ENCODE results near the gene BANP.

DNA sequence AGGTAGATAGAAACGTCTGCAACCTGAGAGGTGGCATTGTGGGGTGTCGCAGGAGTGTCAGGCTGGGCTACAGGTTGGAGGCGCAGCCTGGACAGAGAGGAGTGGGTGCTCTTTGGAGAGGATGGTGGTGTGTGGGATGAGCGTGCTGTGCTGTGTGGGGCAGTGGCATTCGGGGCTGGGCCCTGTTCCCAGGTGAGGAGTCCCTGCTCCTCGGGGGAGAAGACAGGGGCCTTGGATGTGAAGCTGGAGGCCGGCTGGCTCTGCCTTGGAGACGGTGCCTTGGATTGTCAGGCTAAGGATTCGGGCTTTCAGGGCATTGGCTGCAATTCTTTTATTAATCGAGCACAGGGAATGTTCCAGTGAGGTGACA, 69.3 kb downstream of the BANP start:
- TF ChIP-seq POLR2A (IDR thresholded peaks at IDR 0.05; ENCODE audit: low read depth) (no peak), POLR2AphosphoS5 (IDR thresholded peaks at IDR 0.05) (no peak), EP300 (IDR thresholded peaks at IDR 0.05) (no peak)
- TF ChIP-seq, protein P1, sequence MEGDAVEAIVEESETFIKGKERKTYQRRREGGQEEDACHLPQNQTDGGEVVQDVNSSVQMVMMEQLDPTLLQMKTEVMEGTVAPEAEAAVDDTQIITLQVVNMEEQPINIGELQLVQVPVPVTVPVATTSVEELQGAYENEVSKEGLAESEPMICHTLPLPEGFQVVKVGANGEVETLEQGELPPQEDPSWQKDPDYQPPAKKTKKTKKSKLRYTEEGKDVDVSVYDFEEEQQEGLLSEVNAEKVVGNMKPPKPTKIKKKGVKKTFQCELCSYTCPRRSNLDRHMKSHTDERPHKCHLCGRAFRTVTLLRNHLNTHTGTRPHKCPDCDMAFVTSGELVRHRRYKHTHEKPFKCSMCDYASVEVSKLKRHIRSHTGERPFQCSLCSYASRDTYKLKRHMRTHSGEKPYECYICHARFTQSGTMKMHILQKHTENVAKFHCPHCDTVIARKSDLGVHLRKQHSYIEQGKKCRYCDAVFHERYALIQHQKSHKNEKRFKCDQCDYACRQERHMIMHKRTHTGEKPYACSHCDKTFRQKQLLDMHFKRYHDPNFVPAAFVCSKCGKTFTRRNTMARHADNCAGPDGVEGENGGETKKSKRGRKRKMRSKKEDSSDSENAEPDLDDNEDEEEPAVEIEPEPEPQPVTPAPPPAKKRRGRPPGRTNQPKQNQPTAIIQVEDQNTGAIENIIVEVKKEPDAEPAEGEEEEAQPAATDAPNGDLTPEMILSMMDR (IDR thresholded peaks at IDR 0.05) = no peak

Data from esophagus muscularis mucosa (tissue), 4 donors.